ENCODE data around the gene SLC25A51.

GRCh38 chr9:37921168-37921510, 17.2 kb upstream of the SLC25A51 start:
- TF ChIP-seq YY1 (IDR thresholded peaks at IDR 0.05; ENCODE audit: insufficient read depth, insufficient read length) (no peak), ZNF274 (IDR thresholded peaks at IDR 0.05; ENCODE audit: low read depth, low read length) (no peak), SUZ12 (IDR thresholded peaks at IDR 0.05; ENCODE audit: extremely low read depth, insufficient read depth, insufficient read length) (no peak)

All from NT2/D1 (cell line).